Activated T-helper 1 cell treated with anti-CD3 and anti-CD28 coated beads, Interleukin-12 subunit alpha, Interleukin-12 subunit beta, Interleukin-2, Interleukin-4 antibody, amounts not matched to agents 30 ng/mL and 10 ng/mL and 1 ng/mL, durations not matched to agents 14 hours and 24 hours and 36 hours (primary cell): ENCODE measurements around the gene SMIM36. TPM values are rescaled to one million over a fixed set of nuclear protein-coding genes. Genes with fewer than 3 reads are reported as not detected.
A peak's percentile ranks its signal among the peaks of the same experiment; 100 is the strongest.
"Not testable (repeated sequence)": the region's sequence is repeated elsewhere in the genome, so short reads cannot be mapped to it uniquely, and the experiment has no call there.

ENCODE experiments used
- DNase-seq: peaks from one replicate; pipeline ENCODE4 v3.0.0; 2021; ENCODE audit warnings: low spot score
- H3K27ac Mint-ChIP-seq: one replicate; pipeline ENCODE4 v1.8.0; 2021; ENCODE audit warnings: mild to moderate bottlenecking, mixed read lengths
- H3K27me3 Mint-ChIP-seq: one replicate; pipeline ENCODE4 v1.8.0; 2022; ENCODE audit warnings: mild to moderate bottlenecking, moderate library complexity, mixed read lengths; ENCODE audit not compliant: insufficient read depth
- H3K36me3 Mint-ChIP-seq: one replicate; pipeline ENCODE4 v1.8.0; 2021; ENCODE audit warnings: low read depth, mixed read lengths
- H3K4me1 Mint-ChIP-seq: one replicate; pipeline ENCODE4 v1.8.0; 2021; ENCODE audit warnings: low read depth, mixed read lengths
- H3K4me3 Mint-ChIP-seq: one replicate; pipeline ENCODE4 v1.8.0; 2021; ENCODE audit warnings: mild to moderate bottlenecking, moderate library complexity, mixed read lengths
- H3K9me3 Mint-ChIP-seq: one replicate; pipeline ENCODE4 v1.8.0; 2021; ENCODE audit warnings: mixed read lengths
- intact Hi-C: fragments of 100-400 bp; cut with micrococcal nuclease; formaldehyde crosslinking; loops from one replicate; pipeline ENCODE4 v1.15.1; 2024
- total RNA-seq: library from RNA; stranded (reverse); gene quantifications from 2 replicates; pipeline ENCODE4 v1.2.3, GENCODE V29; 2022

Gene SMIM36
- total RNA-seq, 1 donor from 2014 or later: not detected

DNA sequence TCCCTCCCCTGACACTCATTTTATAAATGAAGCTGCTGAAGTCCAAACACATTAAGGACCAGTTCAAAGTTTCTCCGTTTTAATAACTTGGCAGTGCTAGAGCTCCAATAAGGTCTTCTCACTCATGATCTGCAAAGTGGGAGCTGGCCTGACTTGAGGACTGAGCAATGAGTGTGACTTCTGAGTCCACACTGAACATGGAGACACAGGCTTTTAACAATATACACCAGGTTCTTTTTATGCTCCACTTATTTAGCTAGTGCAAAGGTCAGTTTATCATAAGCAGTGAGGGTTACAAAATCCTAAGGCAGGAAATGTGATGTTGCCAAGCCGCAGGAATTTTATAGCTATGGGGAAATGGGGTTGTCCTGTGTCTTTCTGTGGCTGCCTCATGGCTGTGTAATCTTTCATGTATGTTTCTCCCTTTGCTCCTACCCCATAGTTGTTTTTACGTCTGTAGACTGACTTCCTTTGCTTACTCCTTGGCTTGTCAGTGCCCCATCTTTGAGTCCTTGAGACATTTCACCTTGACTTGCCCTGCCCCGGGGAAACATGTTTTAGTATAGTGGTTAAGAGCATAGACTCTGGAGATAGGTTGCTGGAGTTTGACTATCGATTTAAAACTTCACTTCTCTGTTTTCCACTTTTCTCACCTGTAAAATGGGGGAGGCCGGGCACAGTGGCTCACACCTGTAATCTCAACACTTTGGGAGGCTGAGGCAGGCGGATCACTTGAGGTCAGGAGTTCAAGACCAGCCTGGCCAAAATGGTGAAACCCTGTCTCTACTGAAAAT is 77.4 kb downstream of the SMIM36 start:
- peaks cover 2% of the 10 kb centered on the region for H3K36me3 Mint-ChIP-seq
- peaks cover 47% of the 10 kb centered on the region for H3K4me1 Mint-ChIP-seq
- intact Hi-C loops: loop anchor here (2.0 to 5.0 kb wide), 2 partner anchors 25 to 397 kb away; no protein-coding TSS in a partner anchor
- no peak for DNase-seq
- peaks cover 3% of the 10 kb centered on the region for H3K27me3 Mint-ChIP-seq
- no peaks in the 10 kb centered on the region for H3K9me3 Mint-ChIP-seq
- H3K4me3 Mint-ChIP-seq: no peak overlapping the region
- H3K27ac Mint-ChIP-seq: no peak overlapping the region

DNA sequence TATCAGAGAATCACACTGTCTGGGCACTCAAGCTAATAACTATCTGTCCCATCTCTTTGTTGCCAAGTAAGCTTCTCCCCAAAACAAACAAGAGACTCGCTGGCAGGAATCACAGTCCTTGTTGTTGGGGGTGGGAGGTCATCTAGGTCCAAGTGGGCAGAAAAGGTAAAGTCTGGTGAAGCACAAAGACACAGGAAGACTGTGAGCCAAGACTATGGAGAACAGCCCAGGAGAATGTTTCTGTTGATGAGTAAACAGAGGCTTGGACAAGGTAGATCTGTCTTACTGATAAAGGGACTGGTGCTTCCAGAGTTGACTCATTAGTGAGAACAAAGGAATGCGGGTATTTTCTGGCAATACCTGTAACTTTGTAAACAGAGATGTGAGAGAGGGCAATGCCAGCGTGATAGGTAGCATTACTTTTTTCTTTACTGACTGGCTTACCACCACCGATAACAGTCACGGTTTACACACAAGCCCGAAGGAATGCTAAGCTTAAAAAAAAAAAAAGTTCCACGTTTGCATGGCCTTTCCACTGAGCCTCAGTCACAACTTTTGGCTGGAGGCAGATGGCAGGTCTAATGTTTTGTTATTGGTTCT is 78.1 kb downstream of the SMIM36 start:
- Mint-ChIP-seq H3K27ac (no peak overlapping the region), H3K9me3 (no peaks in the 10 kb centered on the region), H3K36me3 (peaks cover 2% of the 10 kb centered on the region), H3K4me3 (no peak overlapping the region), H3K27me3 (peaks cover 3% of the 10 kb centered on the region), H3K4me1 (peaks cover 47% of the 10 kb centered on the region)
- no peak for DNase-seq
- intact Hi-C loops: loop anchor here (2.0 to 5.0 kb wide), 2 partner anchors 26 to 396 kb away; no protein-coding TSS in a partner anchor

DNA sequence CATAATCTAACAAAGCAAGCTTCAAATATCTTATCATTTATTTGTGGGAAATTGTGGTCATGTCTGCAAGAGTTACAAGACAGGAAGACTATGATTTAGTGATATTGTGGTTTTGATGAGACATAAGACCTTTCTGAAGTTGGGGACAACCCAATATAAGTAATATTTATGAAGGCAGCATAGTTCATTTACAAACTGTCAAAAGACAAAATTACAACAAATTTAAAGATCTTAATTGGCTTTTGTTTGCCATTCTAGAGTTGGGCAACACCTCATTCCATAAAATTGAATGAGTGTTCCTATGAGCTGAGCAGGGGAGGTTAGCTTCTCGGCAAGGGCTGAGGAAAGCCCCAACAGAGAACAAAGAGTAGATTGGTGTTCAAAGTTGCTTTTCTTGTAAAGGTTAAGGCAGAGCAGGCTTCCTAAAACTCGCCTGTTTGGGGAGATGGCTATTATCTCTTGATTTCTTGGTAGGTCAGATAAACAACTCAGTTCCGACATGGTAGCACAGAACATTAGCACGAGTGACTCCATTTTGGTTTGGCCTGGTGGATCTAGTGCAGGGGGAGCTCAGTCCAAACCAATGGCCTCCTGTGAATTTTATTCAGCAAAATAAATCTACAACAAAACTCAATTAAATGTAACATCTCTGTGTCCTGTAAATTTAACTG is 78.8 kb downstream of the SMIM36 start:
- DNase-seq: no peak
- H3K27me3 Mint-ChIP-seq: peaks cover 3% of the 10 kb centered on the region
- peak overlapping the region; percentile 31 for H3K4me3 Mint-ChIP-seq
- intact Hi-C loops: loop anchor here (1.0 to 5.0 kb wide), 3 partner anchors 10 to 395 kb away; no protein-coding TSS in a partner anchor
- H3K27ac Mint-ChIP-seq: peak overlapping the region; percentile 41
- no peaks in the 10 kb centered on the region for H3K9me3 Mint-ChIP-seq
- peaks cover 2% of the 10 kb centered on the region for H3K36me3 Mint-ChIP-seq
- H3K4me1 Mint-ChIP-seq: peaks cover 44% of the 10 kb centered on the region

DNA sequence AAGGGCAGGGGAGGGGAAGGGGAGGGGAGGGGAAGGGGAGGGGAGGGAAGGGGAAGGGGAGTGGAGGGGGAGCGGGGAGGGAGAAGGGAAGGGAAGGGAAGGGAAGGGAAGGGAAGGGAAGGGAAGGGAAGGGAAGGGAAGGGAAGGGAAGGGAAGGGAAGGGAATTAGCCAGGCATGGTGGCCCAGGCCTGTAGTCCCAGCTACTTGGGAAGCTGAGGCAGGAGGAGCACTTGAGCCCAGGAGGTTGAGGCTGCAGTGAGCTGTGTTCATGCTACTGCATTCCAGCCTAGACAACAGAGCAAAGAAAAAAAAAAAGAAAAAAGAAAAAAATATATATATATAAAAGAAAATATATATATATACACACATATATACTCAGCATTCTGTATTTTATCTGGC is 79.3 kb downstream of the SMIM36 start:
- H3K36me3 Mint-ChIP-seq, DNase-seq, H3K9me3 Mint-ChIP-seq, H3K27me3 Mint-ChIP-seq, H3K27ac Mint-ChIP-seq, H3K4me3 Mint-ChIP-seq: not testable (repeated sequence)
- peaks cover 38% of the 10 kb centered on the region for H3K4me1 Mint-ChIP-seq
- intact Hi-C loops: loop anchor here (1.0 to 5.0 kb wide), 3 partner anchors 10 to 395 kb away; no protein-coding TSS in a partner anchor

DNA sequence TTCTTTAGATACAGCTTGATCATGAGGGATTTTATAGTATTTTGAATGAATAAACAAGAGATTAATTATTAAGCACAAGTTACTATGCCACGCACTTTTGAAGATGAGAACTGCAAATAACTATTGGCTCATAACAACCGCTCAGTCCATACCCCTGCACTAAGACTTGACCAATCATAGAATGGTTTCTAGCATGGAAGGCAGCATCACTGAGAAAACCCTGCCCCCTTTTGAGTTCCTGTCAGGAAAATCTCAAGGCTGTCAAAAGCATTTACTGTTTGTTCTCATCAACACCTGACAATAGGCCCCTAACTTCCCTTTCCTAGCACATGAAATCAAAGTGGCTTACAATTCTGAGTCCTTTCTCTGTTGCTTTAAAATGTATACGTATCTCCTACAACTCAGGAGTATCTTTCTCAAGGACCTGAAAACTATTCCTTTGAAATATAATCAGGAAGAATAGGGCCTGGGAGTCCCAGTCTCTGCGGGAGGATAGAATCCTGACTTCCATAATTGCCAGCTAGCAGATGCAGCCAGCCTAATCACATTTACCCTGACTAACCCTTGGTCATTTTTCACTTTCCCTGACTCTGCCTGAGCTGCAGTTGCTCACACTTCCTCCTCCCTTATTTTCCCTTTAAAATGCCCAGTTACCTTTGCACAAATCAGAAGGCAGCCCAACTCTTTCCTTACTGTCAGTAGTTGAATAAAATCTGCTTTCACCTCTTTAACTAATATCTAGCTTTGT is 80.5 kb downstream of the SMIM36 start:
- Mint-ChIP-seq H3K4me1 (peaks cover 30% of the 10 kb centered on the region), H3K36me3 (no peaks in the 10 kb centered on the region), H3K27me3 (peaks cover 10% of the 10 kb centered on the region), H3K27ac (no peak overlapping the region), H3K4me3 (no peak overlapping the region), H3K9me3 (no peaks in the 10 kb centered on the region)
- no peak for DNase-seq
- intact Hi-C loops: loop anchor here (5.0 kb wide), 1 partner anchor 393 kb away; no protein-coding TSS in a partner anchor

- H3K4me3 Mint-ChIP-seq: no peak overlapping the region
- peaks cover 24% of the 10 kb centered on the region for H3K27me3 Mint-ChIP-seq
- intact Hi-C loops: no loop called here
- H3K9me3 Mint-ChIP-seq: no peaks in the 10 kb centered on the region
- H3K27ac Mint-ChIP-seq: no peak overlapping the region
- H3K4me1 Mint-ChIP-seq: peaks cover 11% of the 10 kb centered on the region
- no peak for DNase-seq
- no peaks in the 10 kb centered on the region for H3K36me3 Mint-ChIP-seq
These were observed 83.7 kb downstream of the SMIM36 start for GRCh38 chr17:55427587-55427882.

GRCh38 chr17:55426851-55427586 is 84.2 kb downstream of the SMIM36 start:
- Mint-ChIP-seq H3K9me3 (no peaks in the 10 kb centered on the region), H3K27me3 (peaks cover 24% of the 10 kb centered on the region), H3K4me1 (peaks cover 10% of the 10 kb centered on the region), H3K36me3 (no peaks in the 10 kb centered on the region), H3K4me3 (no peak overlapping the region), H3K27ac (no peak overlapping the region)
- no peak for DNase-seq
- intact Hi-C loops: no loop called here

DNA sequence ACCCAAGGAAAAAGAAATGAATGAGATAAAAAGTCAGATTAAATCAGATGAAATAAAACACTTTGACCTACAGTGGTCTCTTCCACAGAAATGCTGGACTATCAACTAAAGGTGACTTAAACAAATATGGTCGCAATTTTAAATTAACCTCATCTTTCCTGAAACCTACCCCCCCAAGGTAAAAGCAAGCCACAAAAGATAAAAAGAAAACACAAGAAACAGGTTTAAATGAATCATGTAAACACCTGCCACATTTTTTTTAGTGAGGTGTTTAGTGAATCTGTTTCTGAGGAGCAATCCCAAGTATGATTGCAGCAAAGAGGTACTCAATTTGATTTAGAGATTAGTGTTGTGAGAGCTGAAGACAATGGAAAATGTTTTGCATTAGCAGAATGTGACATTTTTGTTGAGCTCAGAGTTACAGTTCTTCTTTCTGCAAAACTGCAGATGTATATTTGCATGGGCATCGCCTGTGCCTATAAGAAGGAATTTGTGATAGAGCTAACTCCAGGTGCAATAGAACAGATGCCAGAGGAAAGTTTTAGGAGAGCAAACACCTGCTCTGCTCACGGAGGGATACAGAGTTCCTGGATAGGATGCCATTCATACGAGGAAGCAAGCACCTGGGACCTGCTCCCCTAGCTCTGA is 86.2 kb downstream of the SMIM36 start:
- H3K4me1 Mint-ChIP-seq: peaks cover 16% of the 10 kb centered on the region
- intact Hi-C loops: loop anchor here (5.0 kb wide), 3 partner anchors 87 to 1407 kb away; partner anchors contain the start of genes C17orf67, DGKE and SMIM36
- no peak for DNase-seq
- no peak overlapping the region for H3K4me3 Mint-ChIP-seq
- H3K27me3 Mint-ChIP-seq: peaks cover 24% of the 10 kb centered on the region
- no peak overlapping the region for H3K27ac Mint-ChIP-seq
- no peaks in the 10 kb centered on the region for H3K9me3 Mint-ChIP-seq
- no peaks in the 10 kb centered on the region for H3K36me3 Mint-ChIP-seq

DNA sequence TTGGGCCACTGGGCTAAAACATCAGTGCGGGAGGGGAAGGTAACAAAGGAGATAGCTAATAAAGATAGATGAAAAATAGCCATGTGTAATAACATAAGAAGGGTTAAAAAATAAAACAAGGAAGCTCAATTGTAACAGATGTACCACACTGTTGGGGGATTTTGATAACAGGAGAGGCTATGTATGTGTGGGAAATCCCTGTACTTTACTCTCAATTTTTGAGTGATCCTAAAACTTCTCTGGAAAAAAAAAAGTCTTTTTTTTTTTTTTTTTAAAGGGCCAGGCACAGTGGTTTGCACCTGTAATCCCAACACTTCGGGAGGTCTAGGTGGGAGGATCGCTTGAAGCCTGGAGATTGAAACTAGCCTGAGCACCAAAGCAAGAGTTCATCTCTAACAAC is 87.7 kb downstream of the SMIM36 start:
- H3K9me3 Mint-ChIP-seq: no peaks in the 10 kb centered on the region
- H3K4me1 Mint-ChIP-seq: peaks cover 31% of the 10 kb centered on the region
- H3K36me3 Mint-ChIP-seq: peaks cover 9% of the 10 kb centered on the region
- H3K4me3 Mint-ChIP-seq: no peak overlapping the region
- H3K27ac Mint-ChIP-seq: peak overlapping the region; percentile 42
- intact Hi-C loops: loop anchor here (2.0 to 5.0 kb wide), 5 partner anchors 39 to 1409 kb away; partner anchors contain the start of genes C17orf67, DGKE, HLF and SMIM36
- H3K27me3 Mint-ChIP-seq: peaks cover 24% of the 10 kb centered on the region
- DNase-seq: no peak

GRCh38 chr17:55422828-55423164 is 88.5 kb downstream of the SMIM36 start:
- not testable (repeated sequence) for H3K27ac Mint-ChIP-seq, DNase-seq, H3K9me3 Mint-ChIP-seq
- Mint-ChIP-seq H3K4me1 (peaks cover 38% of the 10 kb centered on the region), H3K36me3 (peaks cover 15% of the 10 kb centered on the region), H3K27me3 (peaks cover 24% of the 10 kb centered on the region), H3K4me3 (peak overlapping the region; percentile 5)
- intact Hi-C loops: loop anchor here (1.0 to 5.0 kb wide), 7 partner anchors 10 to 1410 kb away; partner anchors contain the start of genes C17orf67, COX11, DGKE and HLF

DNA sequence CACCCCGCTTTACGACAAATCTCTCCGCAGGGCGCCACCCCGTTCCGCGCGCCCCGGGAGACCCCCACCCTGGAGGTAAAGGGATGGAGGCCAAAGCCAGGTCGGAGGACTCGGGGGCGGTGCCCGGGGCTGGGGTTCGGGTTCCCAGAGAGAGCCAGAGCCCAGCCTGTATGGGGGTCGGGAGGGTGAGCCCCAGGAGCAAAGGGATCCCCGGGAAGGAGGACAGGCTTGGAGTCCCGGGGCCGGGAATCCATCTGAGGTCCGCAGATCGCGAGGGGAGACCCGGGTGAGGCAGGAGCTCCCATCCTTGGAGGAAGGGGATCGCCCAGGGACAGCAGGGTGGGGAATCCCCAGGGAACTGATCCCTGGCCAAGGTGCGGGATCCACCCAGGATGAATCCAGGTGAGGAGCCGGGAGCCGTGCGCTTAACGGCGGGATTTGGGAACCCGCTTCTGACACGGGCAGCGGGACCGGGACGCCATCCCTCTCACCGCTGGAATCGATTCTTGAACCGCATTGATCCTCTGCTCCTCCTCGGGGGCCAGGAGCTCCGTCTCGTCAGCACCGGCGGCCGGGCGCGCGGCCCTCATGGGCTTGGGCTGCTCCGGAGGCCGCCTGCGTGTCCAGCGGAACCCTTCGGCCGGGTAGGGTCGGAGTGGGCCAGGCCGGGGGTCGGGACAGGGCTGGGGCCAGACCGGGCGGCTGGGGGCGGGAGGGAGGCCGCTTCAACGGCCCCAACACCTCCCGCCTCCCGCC is 89.9 kb downstream of the SMIM36 start, which contains the start of gene MMD:
TSS of gene MMD (minus strand) at position 657 of the 756 bp plus-strand sequence. CDS start at position 517, 140 bp downstream.
- H3K9me3 Mint-ChIP-seq: no peaks in the 10 kb centered on the region
- H3K27me3 Mint-ChIP-seq: peaks cover 19% of the 10 kb centered on the region
- DNase-seq: no peak
- peak within 1 kb of the TSS; percentile 93 for H3K27ac Mint-ChIP-seq
- peak within 1 kb of the TSS; percentile 93 for H3K4me3 Mint-ChIP-seq
- intact Hi-C loops: loop anchor here (2.0 to 5.0 kb wide), 4 partner anchors 77 to 1411 kb away; partner anchors contain the start of genes C17orf67, DGKE and SMIM36
- H3K36me3 Mint-ChIP-seq: peaks cover 17% of the 10 kb centered on the region
- H3K4me1 Mint-ChIP-seq: peaks cover 53% of the 10 kb centered on the region
